Effector memory CD8-positive, alpha-beta T cell (primary cell): ENCODE measurements around the gene DPF3.
"Not testable (repeated sequence)": the region's sequence is repeated elsewhere in the genome, so short reads cannot be mapped to it uniquely, and the experiment has no call there.

Experiments used
- ATAC-seq: fragments of 150-1000 bp; cut with Tn5 transposase; replicated peaks from 2 replicates; pipeline ENCODE4 v1.10.0; 2021; ENCODE audit warnings: mild to moderate bottlenecking, moderate library complexity
- DNase-seq, 3 experiments: peaks; one replicate each; pipeline ENCODE4 v3.0.0; 2021
- H3K27ac Mint-ChIP-seq, 2 donors: one replicate each; pipeline ENCODE4 v1.8.0; 2022; ENCODE audit warnings: mild to moderate bottlenecking in 2 of 2, mixed read lengths in 2 of 2, moderate library complexity in 2 of 2
- H3K27me3 Mint-ChIP-seq, 2 donors: one replicate each; pipeline ENCODE4 v1.8.0; 2022; ENCODE audit warnings: mixed read lengths in 2 of 2
- H3K36me3 Mint-ChIP-seq: one replicate; pipeline ENCODE4 v1.8.0; 2022; ENCODE audit warnings: mild to moderate bottlenecking, moderate library complexity, mixed read lengths; ENCODE audit not compliant: insufficient read depth
- H3K4me1 Mint-ChIP-seq, 2 donors: one replicate each; pipeline ENCODE4 v1.8.0; 2022; ENCODE audit warnings: low read depth in 2 of 2, mixed read lengths in 2 of 2
- H3K4me3 Mint-ChIP-seq, 2 donors: one replicate each; pipeline ENCODE4 v1.8.0; 2022; ENCODE audit warnings: mild to moderate bottlenecking in 2 of 2, mixed read lengths in 2 of 2, moderate library complexity in 2 of 2
- H3K9me3 Mint-ChIP-seq, 2 donors: one replicate each; pipeline ENCODE4 v1.8.0; 2022; ENCODE audit warnings: mixed read lengths in 2 of 2

DPF3 gene

DNA sequence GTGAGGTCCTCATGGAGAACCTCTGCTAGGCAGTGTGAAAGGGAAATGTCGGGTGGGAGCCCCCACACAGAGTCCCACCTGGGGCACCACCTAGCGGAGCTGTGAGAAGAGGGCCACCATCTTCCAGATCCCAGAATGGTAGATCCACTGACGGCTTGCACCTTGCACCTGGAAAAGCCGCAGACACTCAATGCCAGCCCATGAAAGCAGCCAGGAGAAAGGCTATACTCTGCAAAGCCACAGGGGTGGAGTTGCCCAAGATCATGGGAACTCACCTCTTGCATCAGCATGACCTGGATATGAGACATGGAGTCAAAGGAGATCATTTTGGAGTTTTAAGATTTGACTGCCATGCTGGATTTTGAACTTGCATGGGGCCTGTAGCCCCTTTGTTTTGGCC lies 145.0 kb downstream of the DPF3 start:
- not testable (repeated sequence) for H3K27me3 Mint-ChIP-seq, H3K36me3 Mint-ChIP-seq, H3K4me3 Mint-ChIP-seq, H3K4me1 Mint-ChIP-seq, DNase-seq, H3K9me3 Mint-ChIP-seq, ATAC-seq, H3K27ac Mint-ChIP-seq

DNA sequence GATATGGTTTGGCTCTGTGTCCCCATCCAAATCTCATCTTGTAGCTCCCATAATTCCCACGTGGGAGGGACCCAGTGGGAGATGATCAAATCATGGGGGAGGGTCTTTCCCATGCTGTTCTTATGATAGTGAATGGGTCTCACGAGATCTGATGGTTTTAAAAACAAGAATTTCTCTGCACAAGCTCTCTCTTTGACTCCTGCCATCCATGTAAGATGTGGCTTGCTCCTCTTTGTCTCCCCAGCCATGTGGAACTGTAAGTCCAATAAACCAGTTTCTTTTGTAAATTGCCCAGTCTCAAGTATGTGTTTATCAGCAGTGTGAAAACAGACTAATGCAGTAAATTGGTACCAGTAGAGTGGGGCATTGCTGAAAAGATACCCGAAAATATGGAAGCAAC lies 146.2 kb downstream of the DPF3 start:
- DNase-seq (no peak), ATAC-seq (no peak)
- Mint-ChIP-seq H3K9me3 (peaks cover 0 to 9% of the 10 kb centered on the region in 2 donors), H3K4me3 (no peak overlapping the region), H3K27me3 (no peaks in the 10 kb centered on the region), H3K4me1 (peaks cover 0 to 2% of the 10 kb centered on the region in 2 donors), H3K36me3 (no peaks in the 10 kb centered on the region), H3K27ac (no peak overlapping the region)

DNA sequence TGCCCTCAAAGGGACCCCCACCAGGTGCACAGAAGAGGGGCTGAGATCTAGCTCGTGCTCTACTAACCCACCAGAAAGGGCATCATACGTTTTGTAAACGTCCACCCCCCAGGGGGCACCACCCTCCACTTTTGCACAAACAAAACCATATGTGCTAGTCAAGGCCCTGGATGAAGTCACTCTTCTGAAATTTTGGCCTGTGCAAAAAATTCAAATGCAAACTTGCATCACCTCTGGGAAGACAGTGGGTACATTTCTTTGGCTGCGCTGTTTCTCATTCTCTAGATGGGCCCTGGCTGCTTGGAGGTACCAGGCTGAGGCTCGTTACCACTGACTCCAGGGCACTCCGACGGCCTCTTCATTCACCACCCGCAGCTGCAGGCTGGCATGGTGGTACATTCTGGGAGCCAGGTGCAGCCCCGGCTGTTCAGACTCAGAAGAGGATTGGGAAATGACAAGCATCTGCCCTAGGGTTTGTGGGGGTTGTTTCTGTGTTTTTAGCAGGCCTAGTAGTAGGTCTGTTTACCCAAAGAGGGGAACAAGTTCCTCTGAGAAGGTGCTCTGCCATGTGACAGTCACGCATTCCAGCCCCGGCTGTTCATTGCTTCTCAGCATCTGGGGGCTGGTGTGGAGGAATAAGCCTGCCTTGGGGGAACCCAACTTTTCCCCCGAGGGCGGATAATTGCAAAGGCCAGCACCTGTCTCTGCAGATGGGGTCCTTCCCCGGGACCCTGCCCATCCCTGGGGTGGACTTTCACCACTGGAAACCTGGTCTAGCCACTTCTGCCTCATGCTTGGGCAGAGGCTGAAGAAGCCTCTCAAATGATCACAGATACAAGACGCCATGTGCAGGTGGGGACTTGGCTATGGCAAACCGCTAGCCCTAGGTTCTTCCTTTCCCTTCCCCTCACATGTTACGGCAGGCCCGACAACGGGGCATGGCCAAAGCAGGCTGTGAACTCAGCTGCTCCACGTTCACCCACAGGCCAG lies 147.6 kb downstream of the DPF3 start:
- Mint-ChIP-seq H3K36me3 (no peaks in the 10 kb centered on the region), H3K27ac (no peak overlapping the region), H3K27me3 (no peaks in the 10 kb centered on the region), H3K4me3 (no peak overlapping the region), H3K4me1 (peaks cover 0 to 2% of the 10 kb centered on the region in 2 donors), H3K9me3 (peaks cover 0 to 9% of the 10 kb centered on the region in 2 donors)
- ATAC-seq (no peak), DNase-seq (no peak)

DNA sequence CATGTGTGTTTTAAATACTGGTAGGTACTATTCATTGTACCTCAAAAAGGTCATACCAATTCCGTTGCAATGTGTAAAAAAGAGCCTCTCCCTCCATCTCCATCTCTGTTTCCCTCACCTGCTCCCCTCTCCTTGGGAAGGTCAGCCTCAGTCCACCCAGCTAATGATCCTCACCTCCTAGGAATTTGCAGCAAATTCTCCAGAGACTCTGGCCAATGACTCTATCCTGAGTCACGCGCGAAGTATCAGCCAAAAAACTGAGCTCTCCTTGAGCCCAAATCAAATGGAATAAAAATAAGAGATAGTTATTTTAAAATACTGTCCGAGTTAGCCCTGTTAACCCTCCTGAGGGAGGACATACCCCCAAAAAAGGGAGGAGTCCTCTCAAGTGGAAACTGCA lies 148.4 kb downstream of the DPF3 start:
- no peaks in the 10 kb centered on the region for H3K36me3 Mint-ChIP-seq
- ATAC-seq (no peak), DNase-seq (no peak)
- H3K4me1 Mint-ChIP-seq, result peaks cover 0 to 2% of the 10 kb centered on the region in 2 donors
- H3K27me3 Mint-ChIP-seq, result no peaks in the 10 kb centered on the region
- H3K27ac Mint-ChIP-seq, result no peak overlapping the region
- H3K9me3 Mint-ChIP-seq, result peaks cover 0 to 9% of the 10 kb centered on the region in 2 donors
- H3K4me3 Mint-ChIP-seq, result no peak overlapping the region

DNA sequence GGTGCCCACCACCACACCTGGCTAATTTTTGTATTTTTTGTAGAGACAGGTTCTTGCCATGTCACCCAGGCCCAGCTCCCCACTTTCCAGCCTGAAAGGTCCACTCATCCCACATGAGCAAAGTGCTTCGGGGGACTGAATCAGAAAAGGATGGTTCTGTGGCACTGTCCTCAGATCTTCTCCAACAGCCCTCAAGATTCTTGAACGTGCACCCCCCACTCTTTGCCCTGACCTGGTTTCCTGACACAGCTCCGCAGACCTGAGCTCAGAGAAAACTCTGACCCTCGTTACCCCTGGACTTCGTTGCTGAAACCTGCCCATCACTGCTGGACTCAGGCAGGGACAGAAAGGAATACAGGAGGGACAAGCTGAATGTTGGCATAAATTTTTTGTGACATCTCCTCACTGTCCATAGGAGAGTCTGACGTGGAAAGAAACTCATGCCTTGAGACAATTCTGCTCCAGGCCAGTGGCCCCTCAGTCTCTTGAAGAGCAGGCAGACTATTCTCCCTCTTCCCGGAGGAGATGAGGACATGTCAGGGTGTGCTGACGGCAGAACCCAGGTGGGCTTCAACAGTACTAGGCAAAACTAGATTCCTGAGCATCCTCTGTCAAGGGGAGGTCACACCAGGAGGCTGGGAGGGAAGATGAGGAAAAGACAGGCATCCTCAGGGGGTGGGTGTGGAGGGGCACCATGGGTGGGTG lies 149.3 kb downstream of the DPF3 start:
- H3K27me3 Mint-ChIP-seq, result no peaks in the 10 kb centered on the region

DNA sequence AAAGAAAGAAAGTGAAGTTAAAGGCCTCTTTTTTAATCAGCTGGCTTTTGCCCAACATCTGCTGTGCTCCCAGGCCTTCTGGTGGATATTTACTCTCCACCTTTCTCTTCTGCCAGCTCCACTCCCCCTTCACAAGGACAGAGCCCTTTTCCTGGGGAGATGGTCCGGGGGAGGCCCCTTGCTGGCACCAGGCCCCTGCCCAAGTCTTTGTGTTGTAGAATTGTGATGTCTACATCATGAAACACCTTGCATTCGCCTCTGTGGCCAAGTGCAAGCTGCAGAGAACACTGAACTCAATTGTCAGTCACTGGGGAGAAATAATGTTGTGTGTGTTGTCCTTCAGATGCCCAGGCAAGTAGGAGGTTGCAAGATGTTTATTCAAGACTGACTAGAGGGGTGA lies 150.3 kb downstream of the DPF3 start:
- no peaks in the 10 kb centered on the region for H3K36me3 Mint-ChIP-seq
- no peaks in the 10 kb centered on the region for H3K27me3 Mint-ChIP-seq
- no peak overlapping the region for H3K4me3 Mint-ChIP-seq
- H3K27ac Mint-ChIP-seq, result no peak overlapping the region
- no peak for ATAC-seq
- DNase-seq, result no peak
- peaks cover 0 to 7% of the 10 kb centered on the region in 2 donors for H3K9me3 Mint-ChIP-seq
- H3K4me1 Mint-ChIP-seq, result peaks cover 0 to 2% of the 10 kb centered on the region in 2 donors

More for the DNA sequence above, 149.3 kb downstream of the DPF3 start:
- Mint-ChIP-seq H3K4me1 (peaks cover 0 to 2% of the 10 kb centered on the region in 2 donors), H3K36me3 (no peaks in the 10 kb centered on the region), H3K4me3 (no peak overlapping the region), H3K9me3 (peaks cover 0 to 9% of the 10 kb centered on the region in 2 donors), H3K27ac (no peak overlapping the region)
- no peak for DNase-seq
- no peak for ATAC-seq

DNA sequence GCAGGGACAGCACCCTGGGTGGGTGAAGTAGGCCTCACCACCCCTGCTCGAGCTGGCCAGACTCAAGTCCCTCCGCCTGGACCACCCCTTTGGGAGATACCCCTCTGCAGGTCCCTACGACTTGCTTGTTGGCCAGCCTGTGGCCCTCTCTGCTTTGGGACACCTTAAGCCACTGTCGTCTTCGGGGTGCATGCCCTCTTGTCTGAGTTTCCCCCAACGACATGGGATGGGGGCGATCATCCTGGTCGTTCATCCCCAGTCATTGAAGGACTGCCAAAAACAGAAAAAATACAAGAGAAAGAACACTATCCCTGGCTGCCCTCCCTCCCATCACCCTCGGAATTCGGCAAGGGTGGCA lies 151.1 kb downstream of the DPF3 start:
- Mint-ChIP-seq H3K4me3 (no peak overlapping the region), H3K9me3 (no peaks in the 10 kb centered on the region), H3K27me3 (no peaks in the 10 kb centered on the region), H3K4me1 (peaks cover 0 to 2% of the 10 kb centered on the region in 2 donors), H3K36me3 (no peaks in the 10 kb centered on the region), H3K27ac (no peak overlapping the region)
- ATAC-seq (no peak), DNase-seq (no peak)

DNA sequence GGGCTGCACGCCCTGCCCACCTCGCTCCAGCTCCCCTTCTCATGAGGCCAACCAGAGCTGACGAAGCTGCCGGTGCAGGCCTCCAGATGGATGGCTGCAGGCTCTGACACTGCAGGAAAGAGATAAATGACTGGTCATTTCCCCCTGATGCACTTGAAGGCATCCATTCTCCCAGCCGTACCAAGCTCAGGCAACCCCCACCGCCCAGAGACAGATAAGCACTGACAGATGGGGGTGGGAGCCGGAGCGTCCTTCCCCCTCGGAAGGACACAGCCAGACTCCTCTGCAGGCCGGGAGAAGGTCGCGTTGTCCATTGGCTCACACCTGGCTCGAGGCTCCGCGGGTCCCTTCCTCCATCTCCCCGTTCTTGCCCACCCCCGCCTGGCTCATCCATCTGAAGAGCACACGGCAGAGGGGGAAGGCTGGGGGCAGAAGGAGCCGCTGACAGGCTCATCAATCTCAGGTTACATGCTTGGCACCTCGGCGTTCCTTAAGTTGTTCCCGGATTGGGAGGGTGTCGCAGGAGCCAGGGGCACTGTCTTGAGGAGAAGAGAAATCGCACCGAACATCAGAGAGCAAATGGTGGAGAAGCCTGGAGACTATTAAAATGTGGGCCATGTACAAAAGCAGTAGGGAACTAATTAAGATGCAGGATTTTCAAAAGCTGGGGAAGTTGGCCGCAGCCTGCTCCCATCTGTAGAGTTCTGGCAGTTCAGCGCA lies 151.6 kb downstream of the DPF3 start:
- no peak overlapping the region for H3K4me3 Mint-ChIP-seq
- H3K9me3 Mint-ChIP-seq, result no peaks in the 10 kb centered on the region
- no peak overlapping the region for H3K27ac Mint-ChIP-seq
- no peak for DNase-seq
- H3K36me3 Mint-ChIP-seq, result no peaks in the 10 kb centered on the region
- no peaks in the 10 kb centered on the region for H3K27me3 Mint-ChIP-seq
- H3K4me1 Mint-ChIP-seq, result peaks cover 0 to 2% of the 10 kb centered on the region in 2 donors
- ATAC-seq, result no peak

DNA sequence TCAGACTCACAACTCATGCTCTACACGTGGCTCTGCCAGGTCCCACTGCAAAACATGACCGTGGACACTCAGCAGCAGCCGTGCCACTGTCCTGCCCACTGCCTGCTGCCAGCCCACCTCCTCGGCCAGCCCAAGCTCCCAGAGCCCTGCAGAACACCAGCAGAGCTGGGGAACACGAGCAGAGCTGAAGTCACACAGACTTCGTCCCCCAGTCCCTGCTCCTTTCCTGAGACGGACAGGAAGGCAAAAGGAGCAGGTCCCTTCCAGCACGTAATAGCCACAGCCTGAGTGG lies 152.1 kb downstream of the DPF3 start:
- Mint-ChIP-seq H3K36me3 (no peaks in the 10 kb centered on the region), H3K27me3 (no peaks in the 10 kb centered on the region), H3K4me3 (no peak overlapping the region), H3K4me1 (peaks cover 0 to 2% of the 10 kb centered on the region in 2 donors), H3K27ac (no peak overlapping the region), H3K9me3 (no peaks in the 10 kb centered on the region)
- DNase-seq, result no peak
- no peak for ATAC-seq

DNA sequence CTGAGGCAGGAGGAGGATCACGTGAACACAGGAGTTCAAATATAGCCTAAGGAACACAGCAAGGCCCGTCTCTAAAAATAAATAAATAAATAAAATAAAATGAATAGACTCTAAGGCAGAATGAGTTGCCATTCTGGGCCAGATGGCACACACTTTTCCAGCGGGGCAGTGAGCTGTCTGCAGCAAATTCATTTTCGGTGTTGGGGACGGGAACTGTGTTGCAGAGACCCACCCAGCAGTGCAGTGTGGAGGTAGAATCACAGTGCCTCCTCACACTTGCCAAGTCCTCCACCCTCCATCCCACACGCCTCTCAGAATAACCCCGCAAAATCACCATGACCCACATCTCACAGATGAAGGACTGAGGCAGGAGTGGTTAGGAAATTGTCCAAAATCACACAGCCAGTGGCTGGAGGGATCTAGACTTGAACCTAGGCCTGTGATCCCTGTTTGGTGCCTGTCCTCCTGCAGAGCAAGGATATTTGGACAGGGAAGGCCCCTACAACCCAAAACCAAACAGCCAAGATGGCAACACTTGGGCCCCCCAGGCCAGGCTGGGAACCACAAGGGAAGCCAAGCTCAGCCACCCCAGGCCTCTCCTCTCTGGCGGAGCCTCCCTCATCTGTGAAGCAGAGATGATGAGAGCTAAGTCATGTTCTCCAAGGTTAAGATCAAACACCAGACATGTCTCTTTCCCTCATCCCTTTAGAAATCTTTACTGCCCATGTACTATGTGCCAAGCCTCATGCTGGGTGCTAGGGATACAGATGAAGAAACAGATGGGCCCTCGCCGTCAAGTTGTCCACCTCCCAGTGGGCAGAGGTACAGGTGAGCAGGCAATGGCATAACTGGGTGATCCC lies 152.7 kb downstream of the DPF3 start:
- no peak overlapping the region for H3K27ac Mint-ChIP-seq

DNA sequence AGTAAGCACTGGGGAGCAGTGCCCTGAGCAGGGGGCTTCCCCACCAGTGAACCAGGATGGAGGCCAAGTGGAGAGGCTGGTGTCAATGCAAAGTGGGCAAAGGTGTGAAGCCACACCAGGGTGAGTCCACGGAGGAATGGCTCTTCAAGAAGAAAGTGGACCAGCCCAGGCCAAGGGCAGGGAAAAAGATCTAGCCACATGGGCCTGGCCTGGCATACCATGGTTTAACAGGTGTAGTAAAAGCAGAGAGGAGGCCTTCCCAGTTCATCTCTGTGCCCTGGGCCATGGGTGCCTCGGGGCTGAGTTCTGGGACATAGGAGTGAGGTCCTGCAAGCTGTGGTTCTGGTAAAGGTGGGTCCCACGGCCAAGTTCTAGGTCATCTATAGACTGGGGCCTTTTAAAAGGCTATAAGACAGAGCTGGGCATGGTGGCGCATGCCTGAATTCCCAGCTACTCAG lies 153.4 kb downstream of the DPF3 start:
- H3K9me3 Mint-ChIP-seq, result no peaks in the 10 kb centered on the region
- H3K36me3 Mint-ChIP-seq, result no peaks in the 10 kb centered on the region

More for the DNA sequence above, 152.7 kb downstream of the DPF3 start:
- peaks cover 0 to 2% of the 10 kb centered on the region in 2 donors for H3K4me1 Mint-ChIP-seq
- no peak for ATAC-seq
- no peaks in the 10 kb centered on the region for H3K27me3 Mint-ChIP-seq
- H3K9me3 Mint-ChIP-seq, result no peaks in the 10 kb centered on the region
- H3K4me3 Mint-ChIP-seq, result no peak overlapping the region
- no peak for DNase-seq
- no peaks in the 10 kb centered on the region for H3K36me3 Mint-ChIP-seq

DNA sequence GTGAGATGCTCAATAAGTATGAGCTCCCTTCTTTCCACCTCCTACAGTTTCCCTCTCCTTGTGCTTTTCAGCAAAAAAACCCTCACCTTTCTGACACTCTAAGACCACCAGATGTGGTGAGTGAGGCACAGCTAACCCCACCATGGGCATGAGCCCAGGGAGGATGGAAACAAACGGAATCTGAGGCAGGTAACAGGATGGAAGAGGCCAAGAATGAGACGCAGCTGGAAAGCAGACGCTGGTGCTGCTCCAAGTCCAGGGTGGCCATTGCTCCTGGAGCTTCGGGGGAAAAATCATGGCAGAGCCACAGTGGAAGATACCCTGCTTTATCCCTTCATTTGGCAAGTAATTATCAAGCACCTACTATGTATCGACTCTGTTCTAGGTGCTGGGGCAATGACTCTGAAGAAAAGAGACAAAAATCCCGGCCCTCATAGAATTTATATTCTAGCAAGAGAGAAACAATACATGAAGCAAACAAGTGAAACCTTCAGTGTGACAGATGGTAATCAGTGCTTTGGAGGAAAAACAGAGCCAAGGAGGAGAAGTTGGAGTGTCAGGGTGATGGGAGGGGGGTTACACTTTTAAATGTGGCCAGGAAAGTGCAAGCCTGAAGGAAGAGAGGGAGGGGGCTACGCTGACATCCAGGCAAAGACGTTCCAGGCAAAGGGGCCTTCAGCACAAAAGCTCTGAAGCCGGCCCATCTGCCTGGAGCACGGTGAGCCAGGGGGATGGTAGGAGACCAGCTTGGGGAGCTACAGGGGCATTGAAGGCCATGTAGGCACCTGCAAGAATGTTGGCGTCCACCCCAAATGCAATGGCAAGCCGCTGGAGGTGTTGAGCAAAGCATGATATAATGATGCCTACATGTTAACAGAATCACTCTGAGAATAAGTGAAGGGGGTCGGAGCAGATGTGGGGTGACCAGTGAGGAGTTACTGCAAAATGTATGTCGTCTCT lies 154.2 kb downstream of the DPF3 start:
- Mint-ChIP-seq H3K4me3 (no peak overlapping the region), H3K36me3 (peaks cover 3% of the 10 kb centered on the region), H3K27ac (no peak overlapping the region), H3K9me3 (no peaks in the 10 kb centered on the region), H3K27me3 (no peaks in the 10 kb centered on the region), H3K4me1 (peaks cover 0 to 2% of the 10 kb centered on the region in 2 donors)
- ATAC-seq, result no peak
- no peak for DNase-seq

More for the DNA sequence above, 153.4 kb downstream of the DPF3 start:
- H3K4me3 Mint-ChIP-seq, result no peak overlapping the region
- no peak for ATAC-seq
- DNase-seq, result no peak
- no peaks in the 10 kb centered on the region for H3K27me3 Mint-ChIP-seq
- H3K27ac Mint-ChIP-seq, result no peak overlapping the region
- H3K4me1 Mint-ChIP-seq, result peaks cover 0 to 2% of the 10 kb centered on the region in 2 donors
